ENCODE data around the gene RPA3.

GRCh38 chr7:7693881-7694280 is 24.5 kb downstream of the RPA3 start:
- TF ChIP-seq YY1 (IDR thresholded peaks at IDR 0.05; ENCODE audit: insufficient read depth, insufficient read length) (no peak), ZNF274 (IDR thresholded peaks at IDR 0.05; ENCODE audit: low read depth, low read length) (no peak), SUZ12 (IDR thresholded peaks at IDR 0.05; ENCODE audit: extremely low read depth, insufficient read depth, insufficient read length) (no peak)
